Measurements from ENCODE around the gene C16orf96. TPM values are rescaled to one million over a fixed set of nuclear protein-coding genes. Genes with fewer than 3 reads are reported as not detected.

The C16orf96 gene
- total RNA-seq, 2 donors from 2014 or later, result 1.5 to 1.6 TPM

DNA sequence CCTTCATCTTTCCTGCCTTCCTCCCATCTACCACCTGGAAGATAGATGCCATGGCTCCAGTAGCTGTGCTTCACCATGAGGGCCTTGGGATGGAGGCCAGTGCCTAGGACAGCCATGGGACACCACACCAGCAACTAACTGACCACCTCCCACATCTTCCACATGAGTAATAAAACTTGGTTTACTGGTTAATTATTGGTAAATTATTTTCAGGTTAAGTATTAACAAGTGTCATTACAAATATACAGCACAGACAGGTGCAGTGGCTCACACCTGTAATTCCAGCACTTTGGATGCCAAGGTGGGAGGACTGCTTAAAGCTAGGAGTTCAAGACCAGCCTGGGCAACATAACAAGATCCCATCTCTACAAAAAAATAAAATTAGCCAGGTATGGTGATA is 31.6 kb upstream of the C16orf96 start:
- no peaks in the 10 kb centered on the region for H3K9me3 Mint-ChIP-seq
- no peaks in the 10 kb centered on the region for H3K27me3 Mint-ChIP-seq (ENCODE audit: insufficient read depth)
- no peaks in the 10 kb centered on the region for H3K36me3 ChIP-seq (ENCODE audit: control insufficient read depth, insufficient read depth, low read length)
- peaks cover 8% of the 10 kb centered on the region for H3K36me3 Mint-ChIP-seq (ENCODE audit: low read depth)
- no peak overlapping the region for H3K4me3 Mint-ChIP-seq
- no peak for DNase-seq
- no peaks in the 10 kb centered on the region for H3K27me3 ChIP-seq (ENCODE audit: control insufficient read depth, insufficient read depth, low read length, poor library complexity, severe bottlenecking)
- no peaks in the 10 kb centered on the region for H3K4me1 ChIP-seq (ENCODE audit: control insufficient read depth, insufficient read depth, low read length)
- no peak overlapping the region for H3K27ac ChIP-seq (ENCODE audit: low read depth, low read length)
- peaks cover 8% of the 10 kb centered on the region for H3K4me1 Mint-ChIP-seq
- no peak overlapping the region for H3K27ac Mint-ChIP-seq
- H3K9ac ChIP-seq (ENCODE audit: extremely low read depth, low read length, poor library complexity, severe bottlenecking), result no peak overlapping the region
- no peak overlapping the region for H3K4me3 ChIP-seq (ENCODE audit: low read length)
- H3K9me3 ChIP-seq (ENCODE audit: control insufficient read depth, low read length), result no peaks in the 10 kb centered on the region
- TF ChIP-seq, protein P1, sequence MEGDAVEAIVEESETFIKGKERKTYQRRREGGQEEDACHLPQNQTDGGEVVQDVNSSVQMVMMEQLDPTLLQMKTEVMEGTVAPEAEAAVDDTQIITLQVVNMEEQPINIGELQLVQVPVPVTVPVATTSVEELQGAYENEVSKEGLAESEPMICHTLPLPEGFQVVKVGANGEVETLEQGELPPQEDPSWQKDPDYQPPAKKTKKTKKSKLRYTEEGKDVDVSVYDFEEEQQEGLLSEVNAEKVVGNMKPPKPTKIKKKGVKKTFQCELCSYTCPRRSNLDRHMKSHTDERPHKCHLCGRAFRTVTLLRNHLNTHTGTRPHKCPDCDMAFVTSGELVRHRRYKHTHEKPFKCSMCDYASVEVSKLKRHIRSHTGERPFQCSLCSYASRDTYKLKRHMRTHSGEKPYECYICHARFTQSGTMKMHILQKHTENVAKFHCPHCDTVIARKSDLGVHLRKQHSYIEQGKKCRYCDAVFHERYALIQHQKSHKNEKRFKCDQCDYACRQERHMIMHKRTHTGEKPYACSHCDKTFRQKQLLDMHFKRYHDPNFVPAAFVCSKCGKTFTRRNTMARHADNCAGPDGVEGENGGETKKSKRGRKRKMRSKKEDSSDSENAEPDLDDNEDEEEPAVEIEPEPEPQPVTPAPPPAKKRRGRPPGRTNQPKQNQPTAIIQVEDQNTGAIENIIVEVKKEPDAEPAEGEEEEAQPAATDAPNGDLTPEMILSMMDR (conservative IDR thresholded peaks at IDR 0.05), result no peak

DNA sequence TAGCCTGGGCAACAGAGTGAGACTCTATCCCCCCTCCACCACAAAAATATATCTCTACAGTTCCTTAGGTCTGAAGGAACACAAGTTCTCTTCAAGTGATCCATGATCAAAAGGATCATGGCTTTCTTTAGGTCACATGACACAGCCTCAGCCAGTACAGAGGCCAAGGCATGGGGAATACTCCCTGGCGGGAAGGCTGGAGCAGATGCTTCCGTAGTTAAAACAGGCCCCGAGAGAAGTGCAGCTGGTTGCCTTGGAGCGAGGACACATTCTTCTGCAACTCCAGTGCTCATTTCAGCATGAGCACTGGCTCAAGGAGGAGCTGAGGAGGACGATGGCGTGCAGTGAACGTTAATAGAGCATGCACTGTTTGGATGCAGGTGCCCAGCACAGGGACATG is 31.1 kb upstream of the C16orf96 start:
- Mint-ChIP-seq H3K27me3 (ENCODE audit: insufficient read depth) (no peaks in the 10 kb centered on the region), H3K4me1 (peaks cover 11% of the 10 kb centered on the region), H3K9me3 (no peaks in the 10 kb centered on the region), H3K36me3 (ENCODE audit: low read depth) (peaks cover 8% of the 10 kb centered on the region), H3K4me3 (no peak overlapping the region), H3K27ac (no peak overlapping the region)
- 95 to 97% methylated on average over 7 of the region's 7 CpGs for WGBS, 2 experiments (ENCODE audit: insufficient coverage in 1 of 2, insufficient read length in 1 of 2)
- no peak overlapping the region for H3K4me3 ChIP-seq (ENCODE audit: low read length)
- H3K27ac ChIP-seq (ENCODE audit: low read depth, low read length), result no peak overlapping the region
- H3K36me3 ChIP-seq (ENCODE audit: control insufficient read depth, insufficient read depth, low read length), result no peaks in the 10 kb centered on the region
- H3K27me3 ChIP-seq (ENCODE audit: control insufficient read depth, insufficient read depth, low read length, poor library complexity, severe bottlenecking), result no peaks in the 10 kb centered on the region
- TF ChIP-seq, protein P1 (conservative IDR thresholded peaks at IDR 0.05), result no peak
- H3K4me1 ChIP-seq (ENCODE audit: control insufficient read depth, insufficient read depth, low read length), result no peaks in the 10 kb centered on the region
- DNase-seq, result no peak
- no peak overlapping the region for H3K9ac ChIP-seq (ENCODE audit: extremely low read depth, low read length, poor library complexity, severe bottlenecking)
- H3K9me3 ChIP-seq (ENCODE audit: control insufficient read depth, low read length), result no peaks in the 10 kb centered on the region

DNA sequence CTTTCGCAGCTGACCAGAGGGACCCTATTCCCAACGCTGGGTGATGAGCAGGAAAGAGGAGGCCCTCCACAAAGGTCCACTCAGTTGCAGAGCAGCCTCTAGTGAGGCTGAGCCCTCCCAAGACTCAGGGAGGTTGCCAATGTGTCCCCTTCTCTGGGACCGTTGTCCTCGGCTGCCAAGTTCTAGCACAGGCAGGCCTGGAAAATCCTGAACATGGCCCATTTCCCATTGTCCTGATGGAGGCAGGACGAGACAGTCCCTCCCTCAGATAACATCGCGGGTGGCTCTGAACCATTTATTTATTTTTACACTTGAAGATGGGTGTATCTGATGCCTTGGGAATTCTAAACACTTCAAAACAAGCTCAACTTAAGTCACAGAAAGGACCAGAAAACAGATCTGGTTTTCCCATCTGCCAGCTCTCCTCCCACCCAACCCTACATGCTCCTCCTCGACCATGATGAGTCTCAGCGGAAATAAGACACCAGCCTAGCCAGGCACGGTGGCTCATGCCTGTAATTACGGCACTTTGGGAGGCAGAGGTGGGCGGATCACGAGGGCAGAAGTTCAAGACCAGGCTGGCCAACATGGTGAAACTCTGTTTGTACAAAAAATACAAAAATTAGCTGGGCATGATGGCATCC is 30.4 kb upstream of the C16orf96 start:
- no peaks in the 10 kb centered on the region for H3K9me3 Mint-ChIP-seq
- WGBS, 2 experiments (ENCODE audit: insufficient coverage in 1 of 2, insufficient read length in 1 of 2), result 94 to 95% methylated on average over 10 to 13 of the region's 13 CpGs
- no peaks in the 10 kb centered on the region for H3K27me3 ChIP-seq (ENCODE audit: control insufficient read depth, insufficient read depth, low read length, poor library complexity, severe bottlenecking)
- no peaks in the 10 kb centered on the region for H3K9me3 ChIP-seq (ENCODE audit: control insufficient read depth, low read length)
- H3K4me3 ChIP-seq (ENCODE audit: low read length), result no peak overlapping the region
- H3K4me1 ChIP-seq (ENCODE audit: control insufficient read depth, insufficient read depth, low read length), result no peaks in the 10 kb centered on the region
- H3K4me1 Mint-ChIP-seq, result peaks cover 11% of the 10 kb centered on the region
- TF ChIP-seq, protein P1 (conservative IDR thresholded peaks at IDR 0.05), result no peak
- H3K36me3 ChIP-seq (ENCODE audit: control insufficient read depth, insufficient read depth, low read length), result no peaks in the 10 kb centered on the region
- H3K27ac Mint-ChIP-seq, result no peak overlapping the region
- no peak overlapping the region for H3K27ac ChIP-seq (ENCODE audit: low read depth, low read length)
- DNase-seq, result no peak
- H3K36me3 Mint-ChIP-seq (ENCODE audit: low read depth), result peaks cover 8% of the 10 kb centered on the region
- no peak overlapping the region for H3K9ac ChIP-seq (ENCODE audit: extremely low read depth, low read length, poor library complexity, severe bottlenecking)
- H3K4me3 Mint-ChIP-seq, result no peak overlapping the region
- no peaks in the 10 kb centered on the region for H3K27me3 Mint-ChIP-seq (ENCODE audit: insufficient read depth)

All from endodermal cell (in vitro differentiated cells).